Kidney (tissue), 14 donors: ENCODE data around the gene RAP1GDS1. TPM values are rescaled to one million over a fixed set of nuclear protein-coding genes. Genes with fewer than 3 reads are reported as not detected.

ENCODE experiments used
- DNase-seq, 5 donors: peaks; one replicate each; pipeline ENCODE4 v3.0.0-alpha.2; 2013 to 2020
- FAIRE-seq: peaks from 2 replicates; lab custom pipeline; 2012; peaks lifted over from hg19 to GRCh38; lab: Jason Lieb, UNC
- H3K27ac ChIP-seq, 2 donors: one replicate each; pipeline ENCODE4 v1.7.0; 2013; ENCODE audit warnings: low read depth in 2 of 2, low read length in 2 of 2, inconsistent platforms in 1 of 2
- H3K27me3 ChIP-seq: one replicate; pipeline ENCODE4 v1.7.1; 2013; ENCODE audit warnings: low read length, inconsistent platforms; ENCODE audit not compliant: control insufficient read depth, insufficient read depth
- H3K36me3 ChIP-seq, 3 donors: one replicate each; pipeline versions ENCODE4 v1.7.0 to v1.7.1; 2013; ENCODE audit warnings: low read length in 3 of 3, control low read depth in 1 of 3, inconsistent platforms in 1 of 3; ENCODE audit not compliant: insufficient read depth in 3 of 3, control insufficient read depth in 2 of 3
- H3K4me1 ChIP-seq, 3 donors: one replicate each; pipeline versions ENCODE4 v1.7.0 to v1.7.1; 2013; ENCODE audit warnings: low read length in 3 of 3, inconsistent platforms in 1 of 3, low read depth in 1 of 3; ENCODE audit not compliant: control insufficient read depth in 2 of 3, insufficient read depth in 2 of 3
- H3K4me3 ChIP-seq, 3 donors: one replicate each; pipeline versions ENCODE4 v1.7.0 to v1.8.1; 2013; ENCODE audit warnings: low read length in 3 of 3, control low read depth in 1 of 3, inconsistent platforms in 1 of 3
- H3K9ac ChIP-seq, 3 donors: one replicate each; pipeline versions ENCODE4 v1.7.0 to v1.7.1; 2013; ENCODE audit warnings: low read length in 3 of 3, control low read depth in 1 of 3, inconsistent platforms in 1 of 3
- H3K9me3 ChIP-seq, 3 donors: one replicate each; pipeline versions ENCODE4 v1.7.0 to v1.7.1; 2013; ENCODE audit warnings: low read length in 3 of 3, control low read depth in 1 of 3, inconsistent platforms in 1 of 3; ENCODE audit not compliant: control insufficient read depth in 2 of 3, insufficient read depth in 1 of 3
- CTCF ChIP-seq: IDR thresholded peaks from 3 replicates; pipeline ENCODE4 v1.5.1; 2012; ENCODE audit warnings: mild to moderate bottlenecking, moderate library complexity, borderline replicate concordance; ENCODE audit not compliant: insufficient read depth; ENCODE audit errors: extremely low read depth
- intact Hi-C: fragments of 100-400 bp; cut with DNase I; formaldehyde crosslinking; loops from one replicate; pipeline ENCODE4 v1.11.1; 2022
- polyA plus RNA-seq: library from polyadenylated mRNA; stranded (reverse); fragments of 350-450 nt; fragmentation: Illumina TruSeq; extraction: RNeasy Lipid Tissue Mini Kit (QIAGEN cat#74804); gene quantifications from one replicate; pipeline ENCODE4 v1.2.3, GENCODE V29; 2014; ENCODE audit warnings: low read depth, low replicate concordance; ENCODE audit not compliant: insufficient read depth
- total RNA-seq: library from RNA; stranded (reverse); fragmentation: NEBNext Ultra II Directional; extraction: Animal tissue kit (Norgen Biotek cat#: 25700); gene quantifications from one replicate; pipeline ENCODE4 v1.2.1, GENCODE V29; 2021
- donor health status: control.
- donor health status: control.
- donor health status: control.
- donor health status: control.
- donor health status: control.
- donor health status: DM: yes; HTN: yes; CAD: no.
- donor health status: Normal renal cell carcinoma (clear cell type).

The RAP1GDS1 gene
- total and polyA plus RNA-seq, 2 donors from 2014 or later: 23.0 to 42.2 TPM

GRCh38 chr4:98300706-98301105, 39.5 kb downstream of the RAP1GDS1 start:
- DNase-seq: no peak
- Histone ChIP-seq H3K4me1 (no peaks in the 10 kb centered on the region), H3K36me3 (no peaks in the 10 kb centered on the region), H3K27ac (no peak overlapping the region), H3K9me3 (peaks cover 0 to 10% (median 0%) of the 10 kb centered on the region in 3 donors), H3K27me3 (no peaks in the 10 kb centered on the region), H3K4me3 (no peak overlapping the region), H3K9ac (no peak overlapping the region)
- intact Hi-C loops: no loop called here
- peak; percentile 46 for FAIRE-seq
- no peak for TF ChIP-seq CTCF

GRCh38 chr4:98305576-98305975, 44.4 kb downstream of the RAP1GDS1 start:
- Histone ChIP-seq H3K36me3 (no peaks in the 10 kb centered on the region), H3K4me1 (no peaks in the 10 kb centered on the region), H3K27ac (no peak overlapping the region), H3K9ac (no peak overlapping the region), H3K27me3 (no peaks in the 10 kb centered on the region), H3K4me3 (no peak overlapping the region), H3K9me3 (peaks cover 0 to 10% (median 0%) of the 10 kb centered on the region in 3 donors)
- DNase-seq (no peak), FAIRE-seq (no peak)
- no peak for TF ChIP-seq CTCF
- intact Hi-C loops: no loop called here

GRCh38 chr4:98310867-98311266, 49.7 kb downstream of the RAP1GDS1 start:
- TF ChIP-seq CTCF: no peak
- no peak overlapping the region for H3K4me3 ChIP-seq
- no peak overlapping the region for H3K9ac ChIP-seq
- H3K9me3 ChIP-seq: no peaks in the 10 kb centered on the region
- no peak for DNase-seq
- no peak overlapping the region for H3K27ac ChIP-seq
- FAIRE-seq: no peak
- no peaks in the 10 kb centered on the region for H3K36me3 ChIP-seq
- H3K27me3 ChIP-seq: no peaks in the 10 kb centered on the region
- H3K4me1 ChIP-seq: no peaks in the 10 kb centered on the region
- intact Hi-C loops: no loop called here

GRCh38 chr4:98311656-98312055, 50.5 kb downstream of the RAP1GDS1 start:
- no peak for TF ChIP-seq CTCF
- intact Hi-C loops: no loop called here

More at GRCh38 chr4:98311656-98312055, 50.5 kb downstream of the RAP1GDS1 start:
- Histone ChIP-seq H3K4me1 (no peaks in the 10 kb centered on the region), H3K27me3 (no peaks in the 10 kb centered on the region), H3K4me3 (no peak overlapping the region), H3K9ac (no peak overlapping the region), H3K27ac (no peak overlapping the region), H3K36me3 (no peaks in the 10 kb centered on the region), H3K9me3 (no peaks in the 10 kb centered on the region)
- FAIRE-seq: no peak
- DNase-seq: no peak
